ENCODE data around the gene SYF2. TPM values are rescaled to one million over a fixed set of nuclear protein-coding genes. Genes with fewer than 3 reads are reported as not detected.

The SYF2 gene
- total and polyA plus RNA-seq, 2 experiments from 2014 or later, result 24.6 to 82.6 TPM

DNA sequence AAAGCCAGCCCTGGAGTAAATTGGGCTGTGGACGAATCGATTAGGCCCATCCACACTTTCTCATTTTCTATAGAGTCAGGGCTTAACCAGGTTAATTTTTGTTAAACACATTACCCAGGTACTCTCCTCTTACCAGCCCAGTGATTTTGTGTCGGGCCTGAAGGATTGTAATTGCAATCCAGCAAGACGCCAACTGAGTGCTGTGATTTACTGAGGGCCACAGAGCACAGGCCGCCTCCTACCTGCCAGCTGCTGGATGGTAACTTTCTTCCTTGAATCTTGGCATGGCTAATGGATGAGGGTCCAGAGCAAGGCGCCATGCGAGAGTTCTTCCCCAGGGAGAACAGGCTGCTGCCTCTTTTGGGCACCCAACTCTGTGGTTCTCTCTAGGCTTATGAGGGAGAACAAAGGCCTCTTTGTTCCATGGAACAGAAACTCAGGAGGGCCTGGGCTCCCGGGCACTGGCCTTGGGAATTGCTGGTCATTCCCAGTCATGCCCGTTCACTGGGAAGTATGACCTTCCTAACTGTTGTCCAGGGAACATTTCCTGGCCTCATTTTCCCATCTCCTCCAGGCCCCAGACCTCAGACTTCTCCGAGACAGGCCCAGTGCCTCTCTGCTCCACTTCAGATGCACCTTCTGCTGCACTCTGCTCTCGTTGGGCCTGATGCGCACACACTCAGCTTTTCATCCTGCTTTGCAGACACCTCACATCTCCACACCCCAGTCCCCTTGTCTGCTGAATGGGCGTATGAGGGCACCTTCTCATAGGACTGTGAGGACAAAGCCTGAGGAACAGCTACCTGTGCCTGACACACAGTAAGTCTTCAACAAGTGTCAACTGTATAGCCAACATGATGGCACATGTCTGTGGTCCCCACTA, 57.3 kb downstream of the SYF2 start (continued):
- TF ChIP-seq, protein P1, sequence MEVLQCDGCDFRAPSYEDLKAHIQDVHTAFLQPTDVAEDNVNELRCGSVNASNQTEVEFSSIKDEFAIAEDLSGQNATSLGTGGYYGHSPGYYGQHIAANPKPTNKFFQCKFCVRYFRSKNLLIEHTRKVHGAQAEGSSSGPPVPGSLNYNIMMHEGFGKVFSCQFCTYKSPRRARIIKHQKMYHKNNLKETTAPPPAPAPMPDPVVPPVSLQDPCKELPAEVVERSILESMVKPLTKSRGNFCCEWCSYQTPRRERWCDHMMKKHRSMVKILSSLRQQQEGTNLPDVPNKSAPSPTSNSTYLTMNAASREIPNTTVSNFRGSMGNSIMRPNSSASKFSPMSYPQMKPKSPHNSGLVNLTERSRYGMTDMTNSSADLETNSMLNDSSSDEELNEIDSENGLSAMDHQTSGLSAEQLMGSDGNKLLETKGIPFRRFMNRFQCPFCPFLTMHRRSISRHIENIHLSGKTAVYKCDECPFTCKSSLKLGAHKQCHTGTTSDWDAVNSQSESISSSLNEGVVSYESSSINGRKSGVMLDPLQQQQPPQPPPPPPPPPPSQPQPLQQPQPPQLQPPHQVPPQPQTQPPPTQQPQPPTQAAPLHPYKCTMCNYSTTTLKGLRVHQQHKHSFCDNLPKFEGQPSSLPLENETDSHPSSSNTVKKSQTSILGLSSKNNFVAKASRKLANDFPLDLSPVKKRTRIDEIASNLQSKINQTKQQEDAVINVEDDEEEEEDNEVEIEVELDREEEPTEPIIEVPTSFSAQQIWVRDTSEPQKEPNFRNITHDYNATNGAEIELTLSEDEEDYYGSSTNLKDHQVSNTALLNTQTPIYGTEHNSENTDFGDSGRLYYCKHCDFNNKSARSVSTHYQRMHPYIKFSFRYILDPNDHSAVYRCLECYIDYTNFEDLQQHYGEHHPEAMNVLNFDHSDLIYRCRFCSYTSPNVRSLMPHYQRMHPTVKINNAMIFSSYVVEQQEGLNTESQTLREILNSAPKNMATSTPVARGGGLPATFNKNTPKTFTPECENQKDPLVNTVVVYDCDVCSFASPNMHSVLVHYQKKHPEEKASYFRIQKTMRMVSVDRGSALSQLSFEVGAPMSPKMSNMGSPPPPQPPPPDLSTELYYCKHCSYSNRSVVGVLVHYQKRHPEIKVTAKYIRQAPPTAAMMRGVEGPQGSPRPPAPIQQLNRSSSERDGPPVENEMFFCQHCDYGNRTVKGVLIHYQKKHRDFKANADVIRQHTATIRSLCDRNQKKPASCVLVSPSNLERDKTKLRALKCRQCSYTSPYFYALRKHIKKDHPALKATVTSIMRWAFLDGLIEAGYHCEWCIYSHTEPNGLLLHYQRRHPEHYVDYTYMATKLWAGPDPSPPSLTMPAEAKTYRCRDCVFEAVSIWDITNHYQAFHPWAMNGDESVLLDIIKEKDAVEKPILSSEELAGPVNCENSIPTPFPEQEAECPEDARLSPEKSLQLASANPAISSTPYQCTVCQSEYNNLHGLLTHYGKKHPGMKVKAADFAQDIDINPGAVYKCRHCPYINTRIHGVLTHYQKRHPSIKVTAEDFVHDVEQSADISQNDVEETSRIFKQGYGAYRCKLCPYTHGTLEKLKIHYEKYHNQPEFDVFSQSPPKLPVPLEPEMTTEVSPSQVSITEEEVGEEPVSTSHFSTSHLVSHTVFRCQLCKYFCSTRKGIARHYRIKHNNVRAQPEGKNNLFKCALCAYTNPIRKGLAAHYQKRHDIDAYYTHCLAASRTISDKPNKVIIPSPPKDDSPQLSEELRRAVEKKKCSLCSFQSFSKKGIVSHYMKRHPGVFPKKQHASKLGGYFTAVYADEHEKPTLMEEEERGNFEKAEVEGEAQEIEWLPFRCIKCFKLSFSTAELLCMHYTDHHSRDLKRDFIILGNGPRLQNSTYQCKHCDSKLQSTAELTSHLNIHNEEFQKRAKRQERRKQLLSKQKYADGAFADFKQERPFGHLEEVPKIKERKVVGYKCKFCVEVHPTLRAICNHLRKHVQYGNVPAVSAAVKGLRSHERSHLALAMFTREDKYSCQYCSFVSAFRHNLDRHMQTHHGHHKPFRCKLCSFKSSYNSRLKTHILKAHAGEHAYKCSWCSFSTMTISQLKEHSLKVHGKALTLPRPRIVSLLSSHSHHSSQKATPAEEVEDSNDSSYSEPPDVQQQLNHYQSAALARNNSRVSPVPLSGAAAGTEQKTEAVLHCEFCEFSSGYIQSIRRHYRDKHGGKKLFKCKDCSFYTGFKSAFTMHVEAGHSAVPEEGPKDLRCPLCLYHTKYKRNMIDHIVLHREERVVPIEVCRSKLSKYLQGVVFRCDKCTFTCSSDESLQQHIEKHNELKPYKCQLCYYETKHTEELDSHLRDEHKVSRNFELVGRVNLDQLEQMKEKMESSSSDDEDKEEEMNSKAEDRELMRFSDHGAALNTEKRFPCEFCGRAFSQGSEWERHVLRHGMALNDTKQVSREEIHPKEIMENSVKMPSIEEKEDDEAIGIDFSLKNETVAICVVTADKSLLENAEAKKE (CRISPR knock-in tag; IDR thresholded peaks at IDR 0.05), result no peak
- TF ChIP-seq POLR2AphosphoS5 (IDR thresholded peaks at IDR 0.05; ENCODE audit: low read depth) (no peak), ZNF331 (CRISPR knock-in tag; IDR thresholded peaks at IDR 0.05; ENCODE audit: low read depth) (no peak), CREB1 (CRISPR knock-in tag; IDR thresholded peaks at IDR 0.05; ENCODE audit: low read depth) (no peak), EZH2phosphoT487 (IDR thresholded peaks at IDR 0.05; ENCODE audit: unreplicated experiment) (no peak), ZNF114 (CRISPR knock-in tag; IDR thresholded peaks at IDR 0.05) (no peak), STAT1 (IDR thresholded peaks at IDR 0.05; ENCODE audit: unreplicated experiment) (no peak), EZH2 (IDR thresholded peaks at IDR 0.05; ENCODE audit: low read depth, unreplicated experiment) (no peak)
- TF ChIP-seq, protein P2, sequence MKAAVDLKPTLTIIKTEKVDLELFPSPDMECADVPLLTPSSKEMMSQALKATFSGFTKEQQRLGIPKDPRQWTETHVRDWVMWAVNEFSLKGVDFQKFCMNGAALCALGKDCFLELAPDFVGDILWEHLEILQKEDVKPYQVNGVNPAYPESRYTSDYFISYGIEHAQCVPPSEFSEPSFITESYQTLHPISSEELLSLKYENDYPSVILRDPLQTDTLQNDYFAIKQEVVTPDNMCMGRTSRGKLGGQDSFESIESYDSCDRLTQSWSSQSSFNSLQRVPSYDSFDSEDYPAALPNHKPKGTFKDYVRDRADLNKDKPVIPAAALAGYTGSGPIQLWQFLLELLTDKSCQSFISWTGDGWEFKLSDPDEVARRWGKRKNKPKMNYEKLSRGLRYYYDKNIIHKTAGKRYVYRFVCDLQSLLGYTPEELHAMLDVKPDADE (IDR thresholded peaks at IDR 0.05), result no peak
